Hematopoietic multipotent progenitor cell treated with erythropoietin and hydrocortisone succinate and interleukin-3 and kit ligand, for 17 days (in vitro differentiated cells): ENCODE measurements around the gene B3GNT9.

ENCODE experiments used
- DNase-seq: peaks from one replicate; pipeline ENCODE4 v3.0.0-alpha.2; 2015; ENCODE audit warnings: low spot score

B3GNT9 gene

DNA sequence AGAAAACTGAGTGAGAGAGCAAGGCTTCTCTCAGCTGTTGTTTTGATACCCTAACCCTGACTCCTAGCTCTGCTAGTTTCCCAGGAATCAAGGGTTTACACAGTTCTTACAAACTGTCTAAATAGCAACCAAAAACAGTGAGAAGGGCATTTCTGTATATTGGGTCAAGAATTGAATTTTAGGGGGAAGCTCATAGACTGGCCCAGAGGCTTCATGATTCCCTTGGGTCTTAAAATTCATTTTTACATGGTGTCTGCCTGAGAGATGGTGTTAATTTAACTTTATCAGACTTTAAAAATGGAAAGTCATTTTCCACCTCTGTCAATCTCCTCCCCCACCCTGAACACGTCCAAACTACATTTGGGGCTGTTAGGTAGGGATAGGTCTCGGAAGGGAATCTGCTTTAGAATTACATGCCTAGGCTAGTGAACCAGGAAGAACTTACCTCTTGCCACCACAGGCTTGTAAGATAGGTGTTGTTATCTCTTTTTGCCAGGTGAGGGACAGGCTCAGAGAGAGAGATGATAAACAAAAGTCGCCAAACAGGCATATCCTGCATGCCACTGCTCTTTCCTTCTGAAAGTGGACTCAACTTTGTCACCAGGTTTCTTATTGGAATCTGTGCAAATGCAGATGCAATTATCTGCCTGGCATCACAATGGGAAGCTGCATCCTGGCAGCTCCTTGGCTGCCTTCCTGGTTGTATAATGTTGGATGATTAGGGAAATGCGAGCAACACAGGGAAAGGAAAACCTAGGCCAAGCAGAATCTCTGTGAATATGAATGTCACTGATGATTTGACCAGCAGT lies 38.0 kb downstream of the B3GNT9 start:
- DNase-seq = no peak

GRCh38 chr16:67111951-67112444 lies 38.8 kb downstream of the B3GNT9 start:
- no peak for DNase-seq

- peak; percentile 91 for DNase-seq
Measured at GRCh38 chr16:67109407-67110135, 41.2 kb downstream of the B3GNT9 start, which contains the start of gene PHAF1. PHAF1 (plus strand) TSS chr16:67109941; CDS start chr16:67110176, 235 bp downstream.

DNA sequence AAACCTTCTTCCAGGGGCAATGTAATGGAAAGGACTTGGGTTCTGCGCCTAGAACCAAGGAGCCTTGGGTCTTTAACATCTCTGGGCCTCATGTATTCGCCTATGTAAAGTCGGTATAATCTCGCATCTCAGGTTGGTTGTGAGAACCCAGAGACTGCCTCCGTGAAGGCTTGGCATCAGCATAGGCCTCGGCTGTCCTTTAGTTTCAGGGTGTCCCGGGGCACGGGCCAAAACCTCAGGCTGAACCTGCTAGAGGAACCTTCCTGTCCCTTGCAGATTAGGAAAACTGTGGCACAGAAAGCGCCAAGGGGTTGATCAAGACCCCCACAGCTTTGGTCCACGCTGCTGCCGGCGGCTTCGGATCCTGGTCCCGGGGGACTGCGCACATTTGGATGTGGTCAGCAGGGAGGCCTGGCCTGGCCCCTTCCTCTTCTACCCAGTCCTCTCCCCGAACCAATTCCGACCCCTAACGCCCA lies 41.8 kb downstream of the B3GNT9 start:
- DNase-seq = no peak

GRCh38 chr16:67108489-67108888 lies 42.3 kb downstream of the B3GNT9 start:
- no peak for DNase-seq

- DNase-seq = no peak
Measured at GRCh38 chr16:67105881-67106280, 44.9 kb downstream of the B3GNT9 start.

DNA sequence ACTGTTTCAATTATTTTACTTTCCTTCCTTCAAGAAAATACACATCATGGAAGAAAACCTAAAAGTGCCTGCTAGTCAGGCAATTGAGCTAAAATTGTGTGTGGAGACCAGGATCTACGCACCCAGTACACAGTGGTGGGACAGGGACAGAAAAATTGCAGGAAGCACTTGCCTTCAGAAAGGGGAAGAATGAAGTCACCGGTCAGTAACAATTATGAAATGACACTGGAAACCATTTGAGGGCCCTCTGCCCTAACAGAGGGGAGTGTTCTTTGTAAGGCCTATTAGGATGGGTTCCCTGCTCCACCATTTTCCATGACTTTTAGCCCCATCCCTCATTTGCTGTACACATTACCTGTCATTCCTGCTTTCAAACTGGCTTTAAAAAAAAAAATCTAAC lies 45.6 kb downstream of the B3GNT9 start:
- no peak for DNase-seq

DNA sequence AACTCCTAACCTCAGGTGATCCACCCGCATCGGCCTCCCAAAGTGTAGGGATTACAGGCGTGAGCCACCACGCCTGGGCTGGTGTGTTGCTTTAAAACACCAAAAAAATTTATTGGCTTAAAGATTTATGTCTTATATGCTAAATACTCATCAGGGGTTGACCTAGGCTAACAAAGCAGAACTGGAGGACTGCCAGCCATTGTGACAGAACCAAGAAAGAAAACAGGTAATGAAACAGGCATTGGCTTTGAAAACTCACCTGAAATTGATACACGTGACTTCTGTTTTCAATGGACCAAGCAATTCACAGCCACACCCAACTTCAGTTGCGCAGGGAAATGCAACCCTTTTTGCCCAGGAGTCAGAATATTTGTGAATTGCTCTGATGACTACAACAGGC lies 46.0 kb downstream of the B3GNT9 start:
- no peak for DNase-seq

- DNase-seq = no peak
Measured at GRCh38 chr16:67104061-67104460, 46.7 kb downstream of the B3GNT9 start.

GRCh38 chr16:67101311-67102082 lies 49.3 kb downstream of the B3GNT9 start:
- DNase-seq = no peak

DNA sequence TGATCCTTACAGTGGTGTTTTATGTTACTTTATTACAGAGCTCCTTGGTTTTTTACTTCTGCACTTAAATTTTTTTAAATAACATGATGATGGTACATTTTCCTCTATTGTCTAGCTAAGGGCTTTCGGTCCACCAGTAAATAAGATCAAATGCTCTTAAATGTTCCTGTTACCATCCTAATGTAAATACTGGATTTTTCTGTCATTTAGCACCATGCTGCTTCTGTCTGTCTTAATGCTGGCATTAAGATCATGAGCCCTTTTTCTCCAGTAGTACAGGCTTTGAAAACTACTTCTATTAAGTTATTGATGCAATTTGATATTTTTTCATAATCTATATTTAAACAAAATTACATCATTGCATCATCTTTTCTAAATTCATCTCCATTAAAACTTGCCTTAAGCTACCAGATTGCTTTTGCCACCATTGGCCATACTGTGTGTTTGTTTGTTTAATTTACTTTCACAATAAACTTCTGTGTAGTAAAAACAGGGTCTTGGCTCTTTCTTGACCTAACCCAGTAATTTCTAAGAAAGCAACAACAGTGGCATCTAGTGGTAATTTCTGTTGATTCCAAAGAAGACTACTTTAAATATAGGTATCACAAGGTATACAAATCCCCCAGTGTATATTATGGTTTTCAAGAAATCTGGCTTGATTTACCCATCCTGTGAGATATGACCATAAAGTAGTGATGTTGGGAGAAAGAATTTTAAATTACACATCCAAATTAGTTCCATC lies 50.1 kb downstream of the B3GNT9 start:
- no peak for DNase-seq

DNA sequence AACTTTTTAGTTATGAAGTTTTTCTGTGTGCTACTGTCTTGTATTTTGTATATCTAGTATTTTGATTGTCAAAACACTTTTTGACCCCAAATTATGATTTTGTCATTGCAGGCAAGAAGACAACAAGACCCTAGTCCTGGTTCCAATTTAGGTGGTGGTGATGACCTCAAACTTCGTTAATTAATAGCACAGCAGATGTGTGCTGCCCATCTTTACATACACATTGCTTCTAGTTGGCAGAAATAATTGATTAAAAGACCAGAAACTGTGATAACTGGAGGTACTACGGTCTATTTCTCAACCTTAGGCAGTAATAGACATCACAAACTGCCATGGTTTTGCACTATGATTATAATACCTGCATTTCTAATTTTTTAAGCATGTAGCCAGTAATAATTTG lies 52.2 kb downstream of the B3GNT9 start:
- no peak for DNase-seq
